Left forelimb (tissue), 1 donor: Measurements from ENCODE around the gene SOX1.

Experiments
- DNase-seq: peaks from one replicate; pipeline ENCODE4 v3.0.0-alpha.2; 2018; ENCODE audit warnings: low spot score

SOX1 gene

GRCh38 chr13:112067116-112067741 is at the start of gene SOX1:
Gene SOX1, plus strand, starts transcription at chr13:112067149. Its CDS starts 510 bp downstream, at chr13:112067659.
- DNase-seq: no peak

GRCh38 chr13:112024577-112024976 is 42.4 kb upstream of the SOX1 start:
- no peak for DNase-seq

- no peak for DNase-seq
These were observed 39.7 kb upstream of the SOX1 start for GRCh38 chr13:112027250-112027649.

- no peak for DNase-seq
These were observed 38.5 kb upstream of the SOX1 start for GRCh38 chr13:112028481-112028880.

- no peak for DNase-seq
These were observed 37.8 kb upstream of the SOX1 start for GRCh38 chr13:112029143-112029542.

GRCh38 chr13:112032186-112032993 is 34.6 kb upstream of the SOX1 start:
- no peak for DNase-seq

- no peak for DNase-seq
These were observed 32.7 kb upstream of the SOX1 start for GRCh38 chr13:112034231-112034630.

GRCh38 chr13:112034846-112035245 is 32.1 kb upstream of the SOX1 start:
- DNase-seq: no peak

GRCh38 chr13:112042496-112042895 is 24.5 kb upstream of the SOX1 start:
- no peak for DNase-seq

GRCh38 chr13:112052213-112052612 is 14.7 kb upstream of the SOX1 start:
- DNase-seq: no peak

- DNase-seq: no peak
These were observed 13.7 kb upstream of the SOX1 start for GRCh38 chr13:112053167-112053743.

GRCh38 chr13:112053744-112054615 is 13.0 kb upstream of the SOX1 start:
- no peak for DNase-seq

GRCh38 chr13:112054616-112055015 is 12.3 kb upstream of the SOX1 start:
- DNase-seq: no peak

GRCh38 chr13:112055036-112055914 is 11.7 kb upstream of the SOX1 start:
- DNase-seq: no peak

GRCh38 chr13:112055915-112056269 is 11.1 kb upstream of the SOX1 start:
- no peak for DNase-seq

- DNase-seq: no peak
These were observed 10.6 kb upstream of the SOX1 start for GRCh38 chr13:112056284-112056727.

GRCh38 chr13:112056739-112057438 is 10.1 kb upstream of the SOX1 start:
- DNase-seq: no peak

GRCh38 chr13:112057439-112057735 is 9.6 kb upstream of the SOX1 start:
- DNase-seq: no peak

- no peak for DNase-seq
These were observed 9.0 kb upstream of the SOX1 start for GRCh38 chr13:112057736-112058518.

- DNase-seq: no peak
These were observed 8.5 kb upstream of the SOX1 start for GRCh38 chr13:112058519-112058873.
